ENCODE results near the gene IFFO2. TPM values are rescaled to one million over a fixed set of nuclear protein-coding genes. Genes with fewer than 3 reads are reported as not detected.

IFFO2 gene
- total RNA-seq, 1 experiment from 2014 or later, result 15.6 TPM

GRCh38 chr1:18901147-18901951 lies 55.1 kb downstream of the IFFO2 start:
- ChIA-PET RAD21 (ENCODE audit: low non-redundant PET in 1 of 2, low total read pairs in 2 of 2, uncharacterized antibody in 2 of 2, unreplicated experiment in 2 of 2) (no interaction called here), POLR2A (no interaction called here), CTCF (interaction anchor here (1.9 kb wide), 1 partner anchor 304 kb away, joined by 8 read pairs; no protein-coding TSS in a partner anchor)
- TF ChIP-seq EGR1 (IDR thresholded peaks at IDR 0.05; ENCODE audit: low read depth) (no peak), JUND (IDR thresholded peaks at IDR 0.05) (no peak), POLR2AphosphoS5 (IDR thresholded peaks at IDR 0.05; ENCODE audit: low read depth, low read length) (no peak), EZH2 (IDR thresholded peaks at IDR 0.05) (no peak), ELF1 (IDR thresholded peaks at IDR 0.05; ENCODE audit: borderline replicate concordance, low read depth) (no peak), CBX3 (IDR thresholded peaks at IDR 0.05; ENCODE audit: low read depth) (no peak), RAD21 (IDR thresholded peaks at IDR 0.05; ENCODE audit: low read depth) (no peak), ZNF274 (IDR thresholded peaks at IDR 0.05; ENCODE audit: low read depth, low read length) (no peak), SP1 (IDR thresholded peaks at IDR 0.05; ENCODE audit: low read depth) (no peak), POLR2A (IDR thresholded peaks at IDR 0.05; ENCODE audit: borderline replicate concordance, extremely low read depth, insufficient read depth, insufficient read length) (no peak), ZBTB33 (IDR thresholded peaks at IDR 0.05; ENCODE audit: extremely low read depth, insufficient replicate concordance, low read length) (no peak), SRF (IDR thresholded peaks at IDR 0.05; ENCODE audit: low read depth) (no peak)
- TF ChIP-seq, protein P1, sequence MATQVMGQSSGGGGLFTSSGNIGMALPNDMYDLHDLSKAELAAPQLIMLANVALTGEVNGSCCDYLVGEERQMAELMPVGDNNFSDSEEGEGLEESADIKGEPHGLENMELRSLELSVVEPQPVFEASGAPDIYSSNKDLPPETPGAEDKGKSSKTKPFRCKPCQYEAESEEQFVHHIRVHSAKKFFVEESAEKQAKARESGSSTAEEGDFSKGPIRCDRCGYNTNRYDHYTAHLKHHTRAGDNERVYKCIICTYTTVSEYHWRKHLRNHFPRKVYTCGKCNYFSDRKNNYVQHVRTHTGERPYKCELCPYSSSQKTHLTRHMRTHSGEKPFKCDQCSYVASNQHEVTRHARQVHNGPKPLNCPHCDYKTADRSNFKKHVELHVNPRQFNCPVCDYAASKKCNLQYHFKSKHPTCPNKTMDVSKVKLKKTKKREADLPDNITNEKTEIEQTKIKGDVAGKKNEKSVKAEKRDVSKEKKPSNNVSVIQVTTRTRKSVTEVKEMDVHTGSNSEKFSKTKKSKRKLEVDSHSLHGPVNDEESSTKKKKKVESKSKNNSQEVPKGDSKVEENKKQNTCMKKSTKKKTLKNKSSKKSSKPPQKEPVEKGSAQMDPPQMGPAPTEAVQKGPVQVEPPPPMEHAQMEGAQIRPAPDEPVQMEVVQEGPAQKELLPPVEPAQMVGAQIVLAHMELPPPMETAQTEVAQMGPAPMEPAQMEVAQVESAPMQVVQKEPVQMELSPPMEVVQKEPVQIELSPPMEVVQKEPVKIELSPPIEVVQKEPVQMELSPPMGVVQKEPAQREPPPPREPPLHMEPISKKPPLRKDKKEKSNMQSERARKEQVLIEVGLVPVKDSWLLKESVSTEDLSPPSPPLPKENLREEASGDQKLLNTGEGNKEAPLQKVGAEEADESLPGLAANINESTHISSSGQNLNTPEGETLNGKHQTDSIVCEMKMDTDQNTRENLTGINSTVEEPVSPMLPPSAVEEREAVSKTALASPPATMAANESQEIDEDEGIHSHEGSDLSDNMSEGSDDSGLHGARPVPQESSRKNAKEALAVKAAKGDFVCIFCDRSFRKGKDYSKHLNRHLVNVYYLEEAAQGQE (IDR thresholded peaks at IDR 0.05; ENCODE audit: low read depth), result no peak
- TF ChIP-seq, protein P2, sequence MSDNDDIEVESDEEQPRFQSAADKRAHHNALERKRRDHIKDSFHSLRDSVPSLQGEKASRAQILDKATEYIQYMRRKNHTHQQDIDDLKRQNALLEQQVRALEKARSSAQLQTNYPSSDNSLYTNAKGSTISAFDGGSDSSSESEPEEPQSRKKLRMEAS (IDR thresholded peaks at IDR 0.05), result no peak
- H3K9me3 ChIP-seq (ENCODE audit: control insufficient read depth in 1 of 2, insufficient read depth in 1 of 2, low read depth in 1 of 2, low read length in 2 of 2), result no peaks in the 10 kb centered on the region
- H3K36me3 ChIP-seq (ENCODE audit: control insufficient read depth in 1 of 2, insufficient read depth in 2 of 2, low read length in 2 of 2), result no peaks in the 10 kb centered on the region
- intact Hi-C loops (cut with micrococcal nuclease), result loop anchor here (5.0 to 10.0 kb wide), 2 partner anchors 111 to 753 kb away; no protein-coding TSS in a partner anchor
- peak overlapping the region; percentile 78 for H3K4me2 ChIP-seq (ENCODE audit: low read length)
- H3K4me3 ChIP-seq (replicated peaks in 1 of 2; ENCODE audit: low read depth in 1 of 2, low read length in 2 of 2), result peak overlapping the region; percentile 69 to 81
- H3K79me2 ChIP-seq (ENCODE audit: insufficient read depth, low read length), result no peaks in the 10 kb centered on the region
- H3K4me1 ChIP-seq (ENCODE audit: control insufficient read depth in 1 of 2, insufficient read depth in 2 of 2, low read length in 2 of 2), result peaks cover 12 to 18% of the 10 kb centered on the region in 2 experiments
- no peak overlapping the region for H3K27ac ChIP-seq (ENCODE audit: low read depth, low read length)
- BruUV-seq (replicated peaks), result TSS peak; percentile 39
- H3K9me2 ChIP-seq (ENCODE audit: insufficient read depth), result no peaks in the 10 kb centered on the region
- no peaks in the 10 kb centered on the region for H4K20me1 ChIP-seq (ENCODE audit: insufficient read depth)
- ATAC-seq, result no peak
- peak overlapping the region; percentile 75 for H3K9ac ChIP-seq (ENCODE audit: low read length)
- no peaks in the 10 kb centered on the region for H3K27me3 ChIP-seq (ENCODE audit: insufficient read depth, low read length)
- H2AFZ ChIP-seq (ENCODE audit: low read depth, low read length, poor library complexity, severe bottlenecking), result no peak overlapping the region
- no peak for DNase-seq (ENCODE audit: low read depth, low spot score)
